Naive thymus-derived CD8-positive, alpha-beta T cell (primary cell): ENCODE results near the gene TUBGCP4. TPM values are rescaled to one million over a fixed set of nuclear protein-coding genes. Genes with fewer than 3 reads are reported as not detected.
A peak's percentile ranks its signal among the peaks of the same experiment; 100 is the strongest.

ENCODE experiments used
- ATAC-seq, 2 donors: fragments of 150-1000 bp; cut with Tn5 transposase in 1 of 2; sonication (Bioruptor Pico), chemical (Tn5 transposase) in 1 of 2; 1 replicate in 1 of 2; 2 replicates in 1 of 2; pipeline ENCODE4 v1.10.0; 2021; ENCODE audit warnings: mild to moderate bottlenecking in 2 of 2, moderate library complexity in 2 of 2
- POLR2A ChIA-PET: fragments of 350-600 bp; sonication (Branson Sonifier 250); formaldehyde crosslinking; loops from one replicate; lab custom pipeline; 2021; ENCODE audit warnings: antibody characterized with exemption; lab: Charles Lee
- DNase-seq, 10 donors: peaks; one replicate each; pipeline versions ENCODE4 v3.0.0 to v3.0.0-alpha.2; 2020 to 2022
- H3K27ac Mint-ChIP-seq, 10 donors: one replicate each; pipeline ENCODE4 v1.8.0; 2020 to 2022; ENCODE audit warnings: mild to moderate bottlenecking in 10 of 10, mixed read lengths in 10 of 10, moderate library complexity in 4 of 10, inconsistent platforms in 1 of 10
- H3K27me3 Mint-ChIP-seq, 5 donors: one replicate each; pipeline ENCODE4 v1.8.0; 2021 to 2022; ENCODE audit warnings: mixed read lengths in 5 of 5
- H3K36me3 Mint-ChIP-seq, 3 donors: one replicate each; pipeline ENCODE4 v1.8.0; 2020 to 2022; ENCODE audit warnings: mixed read lengths in 3 of 3, mild to moderate bottlenecking in 2 of 3, inconsistent platforms in 1 of 3
- H3K4me1 Mint-ChIP-seq, 4 donors: one replicate each; pipeline ENCODE4 v1.8.0; 2021 to 2022; ENCODE audit warnings: mixed read lengths in 4 of 4
- H3K4me3 Mint-ChIP-seq, 10 donors: one replicate each; pipeline ENCODE4 v1.8.0; 2020 to 2022; ENCODE audit warnings: mild to moderate bottlenecking in 10 of 10, mixed read lengths in 10 of 10, moderate library complexity in 6 of 10, inconsistent platforms in 1 of 10
- H3K9me3 Mint-ChIP-seq, 9 donors: one replicate each; pipeline ENCODE4 v1.8.0; 2020 to 2022; ENCODE audit warnings: mixed read lengths in 9 of 9, mild to moderate bottlenecking in 3 of 9, inconsistent platforms in 1 of 9, moderate library complexity in 1 of 9
- polyA plus RNA-seq, 3 donors: library from polyadenylated mRNA; unstranded; fragments of 300-500 nt; fragmentation: Illumina TruSeq; gene quantifications; one replicate each; pipeline ENCODE4 v1.2.3, GENCODE V29; 2021
- total RNA-seq, 8 experiments: library from RNA in 2 of 8; stranded (reverse) in 2 of 8; gene quantifications; one replicate each; pipeline ENCODE4 v1.2.3 and lab custom pipeline; 2021 to 2026

TUBGCP4 gene
- total and polyA plus RNA-seq, 5 experiments from 2014 or later = 7.6 to 22.7 (median 15.0) TPM

DNA sequence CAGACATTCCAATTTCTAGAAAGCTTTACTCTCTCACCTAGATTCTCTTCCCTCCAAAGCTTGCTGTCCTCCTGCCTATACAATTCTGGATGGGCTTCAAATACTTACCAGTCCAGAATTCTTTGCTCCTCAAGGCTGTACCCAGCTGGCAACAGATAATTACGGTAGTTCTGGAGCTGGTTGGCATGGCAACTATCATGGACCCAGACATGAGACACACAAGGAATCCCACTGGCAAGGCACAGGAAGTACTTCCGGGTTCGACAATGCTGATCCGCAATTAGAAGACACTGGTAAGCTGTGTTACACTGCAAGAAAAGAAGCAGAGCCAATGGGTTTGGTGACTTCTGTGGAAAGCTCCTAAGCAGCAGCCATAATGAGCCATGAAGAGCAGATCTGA lies 37.9 kb downstream of the TUBGCP4 start:
- no peak for ATAC-seq
- Mint-ChIP-seq H3K9me3 (no peaks in the 10 kb centered on the region), H3K4me3 (no peak overlapping the region), H3K27me3 (no peaks in the 10 kb centered on the region), H3K36me3 (peaks cover 6 to 94% (median 28%) of the 10 kb centered on the region in 3 donors), H3K4me1 (peaks cover 0 to 7% (median 1%) of the 10 kb centered on the region in 4 donors), H3K27ac (peak overlapping the region in 7 of 10 donors; percentile 15 to 75 (median 40))
- DNase-seq = no peak
- POLR2A ChIA-PET = no interaction called here

DNA sequence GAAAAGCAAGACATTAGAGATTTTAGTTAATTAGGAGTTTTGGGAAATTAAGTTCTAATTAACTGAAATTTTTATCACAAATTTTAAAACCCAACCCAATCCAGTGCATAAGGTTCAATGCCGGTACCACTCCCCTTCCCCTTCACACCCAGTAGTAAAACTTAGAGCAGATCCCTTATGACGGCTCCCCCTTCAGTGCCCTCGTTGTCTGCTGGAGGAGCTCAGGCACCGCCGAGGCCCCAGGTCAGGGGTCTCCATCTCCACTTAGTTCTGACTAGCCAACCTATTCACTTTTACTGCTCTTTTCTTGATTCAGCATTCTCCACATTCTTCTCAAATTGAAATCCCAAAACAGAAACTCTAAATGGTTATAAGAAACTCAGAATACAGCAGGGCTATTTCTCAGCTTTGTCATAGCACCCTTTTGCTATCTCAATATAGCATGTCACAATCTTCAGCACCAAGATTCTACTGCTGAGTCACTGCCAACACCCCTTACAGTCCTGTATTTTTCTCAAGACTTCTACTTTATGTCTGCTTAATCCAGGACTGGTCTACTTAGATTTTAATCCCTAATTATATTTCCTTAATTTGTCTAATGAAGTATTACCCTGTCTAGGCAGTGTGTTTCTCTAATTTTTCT lies 39.8 kb downstream of the TUBGCP4 start:
- Mint-ChIP-seq H3K4me3 (no peak overlapping the region), H3K4me1 (peaks cover 0 to 5% (median 1%) of the 10 kb centered on the region in 4 donors), H3K27me3 (no peaks in the 10 kb centered on the region), H3K9me3 (no peaks in the 10 kb centered on the region), H3K27ac (peak overlapping the region in 8 of 10 donors; percentile 7 to 73 (median 44)), H3K36me3 (peaks cover 6 to 93% (median 25%) of the 10 kb centered on the region in 3 donors)
- ATAC-seq (no peak), DNase-seq (no peak)
- POLR2A ChIA-PET = no interaction called here

DNA sequence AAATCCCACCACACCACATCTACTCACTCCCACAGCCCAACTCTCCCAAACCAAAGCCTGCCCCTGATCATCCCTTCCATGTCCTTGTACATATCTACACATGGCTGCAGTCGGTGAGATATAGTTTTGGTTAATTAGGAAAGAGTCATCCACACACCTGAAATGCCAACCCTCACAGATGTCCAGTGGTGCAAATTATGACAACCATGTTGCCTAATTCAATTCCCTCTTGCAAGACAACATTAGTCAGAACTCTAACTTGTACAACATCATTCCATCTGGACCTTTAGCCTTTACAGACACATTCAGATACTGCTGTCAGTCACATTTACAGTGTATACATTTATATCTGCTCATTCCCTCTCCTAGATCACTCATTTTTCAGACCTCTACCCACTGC lies 41.2 kb downstream of the TUBGCP4 start:
- no peaks in the 10 kb centered on the region for H3K9me3 Mint-ChIP-seq
- H3K27ac Mint-ChIP-seq = peak overlapping the region in 7 of 10 donors; percentile 8 to 81 (median 55)
- peaks cover 6 to 88% (median 21%) of the 10 kb centered on the region in 3 donors for H3K36me3 Mint-ChIP-seq
- POLR2A ChIA-PET = no interaction called here
- H3K4me3 Mint-ChIP-seq = no peak overlapping the region
- no peaks in the 10 kb centered on the region for H3K27me3 Mint-ChIP-seq
- ATAC-seq = no peak
- no peak for DNase-seq
- peaks cover 0 to 5% (median 1%) of the 10 kb centered on the region in 4 donors for H3K4me1 Mint-ChIP-seq

DNA sequence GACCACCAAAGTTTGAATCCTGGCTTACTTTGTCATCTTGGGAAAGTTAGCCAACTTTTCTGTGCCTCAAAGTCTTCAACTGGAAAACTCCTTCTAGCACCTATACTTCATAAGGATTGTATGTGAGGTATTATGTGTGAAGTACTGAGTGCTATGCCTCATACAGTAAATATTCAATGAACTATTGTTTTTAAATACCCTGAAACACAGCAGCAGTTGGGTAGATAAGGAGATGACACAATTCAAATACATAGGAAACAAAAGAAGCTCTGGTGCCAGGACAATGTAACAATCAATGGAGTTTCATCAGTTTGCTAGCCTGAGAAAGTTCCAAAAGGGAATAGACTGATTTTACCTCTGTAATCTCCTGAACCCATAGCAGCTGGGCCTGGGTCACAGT lies 43.3 kb downstream of the TUBGCP4 start:
- H3K27ac Mint-ChIP-seq = no peak overlapping the region
- no peak for ATAC-seq
- H3K27me3 Mint-ChIP-seq = no peaks in the 10 kb centered on the region
- DNase-seq = no peak
- no peaks in the 10 kb centered on the region for H3K9me3 Mint-ChIP-seq
- no peak overlapping the region for H3K4me3 Mint-ChIP-seq
- H3K4me1 Mint-ChIP-seq = peaks cover 0 to 7% (median 1%) of the 10 kb centered on the region in 4 donors
- POLR2A ChIA-PET = no interaction called here
- peaks cover 6 to 77% (median 14%) of the 10 kb centered on the region in 3 donors for H3K36me3 Mint-ChIP-seq

DNA sequence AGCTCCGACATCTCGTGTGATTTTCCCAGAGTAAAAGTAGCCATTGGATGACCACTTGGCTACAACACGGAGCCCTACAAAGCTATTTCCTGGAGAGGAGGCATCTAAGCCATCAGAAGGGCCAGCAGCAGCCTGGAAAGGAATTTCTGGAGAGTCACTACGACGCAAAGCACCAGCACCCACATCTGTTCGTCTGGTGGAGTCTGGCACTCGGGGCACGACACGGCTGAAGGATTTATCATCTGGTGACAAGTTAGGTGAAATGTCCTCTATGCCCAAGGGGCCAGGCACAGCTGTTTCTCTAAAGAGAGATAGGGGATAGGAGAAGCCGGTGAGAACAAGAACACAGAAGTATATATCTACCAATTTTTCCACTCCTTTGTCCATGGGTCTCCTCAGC lies 49.5 kb downstream of the TUBGCP4 start:
- Mint-ChIP-seq H3K9me3 (no peaks in the 10 kb centered on the region), H3K4me3 (no peak overlapping the region), H3K36me3 (peaks cover 0 to 76% (median 21%) of the 10 kb centered on the region in 3 donors), H3K4me1 (peaks cover 7 to 12% (median 11%) of the 10 kb centered on the region in 4 donors), H3K27me3 (no peaks in the 10 kb centered on the region), H3K27ac (peak overlapping the region in 2 of 10 donors; percentile 60 to 68)
- POLR2A ChIA-PET = no interaction called here
- ATAC-seq (no peak), DNase-seq (no peak)

DNA sequence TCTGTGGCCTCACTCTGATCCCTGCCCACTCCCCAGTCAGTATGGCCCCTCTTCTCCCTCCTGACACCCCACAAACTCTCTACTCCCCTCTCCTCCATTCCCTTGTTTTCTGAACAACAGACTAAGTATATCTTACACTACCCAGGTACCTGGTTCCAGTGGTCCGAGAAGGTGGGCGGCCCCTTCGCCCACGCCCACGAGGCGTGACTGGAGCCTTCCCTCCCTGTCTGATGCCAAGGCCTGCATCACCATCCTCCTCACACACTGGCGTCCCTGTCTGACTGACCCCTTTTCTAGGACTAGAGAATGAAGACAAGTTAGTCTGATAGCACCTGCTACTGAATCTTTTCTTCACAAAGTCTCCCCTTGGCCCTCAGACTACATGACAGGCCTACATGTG lies 50.0 kb downstream of the TUBGCP4 start:
- no peak for ATAC-seq
- Mint-ChIP-seq H3K9me3 (no peaks in the 10 kb centered on the region), H3K27ac (peak overlapping the region in 5 of 10 donors; percentile 11 to 75 (median 60)), H3K27me3 (no peaks in the 10 kb centered on the region), H3K4me1 (peaks cover 7 to 12% (median 11%) of the 10 kb centered on the region in 4 donors), H3K36me3 (peaks cover 0 to 71% (median 19%) of the 10 kb centered on the region in 3 donors), H3K4me3 (no peak overlapping the region)
- no peak for DNase-seq
- POLR2A ChIA-PET = no interaction called here

DNA sequence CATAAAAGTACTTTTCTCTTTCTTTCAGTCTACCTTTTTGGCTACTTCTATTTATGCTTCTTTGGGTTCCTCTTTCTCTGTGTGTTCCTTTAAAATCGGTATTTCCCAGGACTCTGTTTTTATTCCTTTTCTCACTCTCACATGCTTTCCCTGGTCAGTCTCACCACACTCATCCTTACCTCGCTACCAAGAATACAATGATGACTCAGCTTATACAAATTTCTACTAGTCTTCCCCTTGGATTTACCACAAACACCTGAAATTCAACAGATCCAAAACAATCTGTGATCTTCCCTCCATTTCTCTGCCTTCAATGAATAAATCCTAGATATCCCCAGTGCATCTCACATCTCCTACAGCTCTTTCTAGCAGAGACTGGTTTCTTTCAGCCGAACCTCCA lies 52.9 kb downstream of the TUBGCP4 start:
- no peak overlapping the region for H3K4me3 Mint-ChIP-seq
- POLR2A ChIA-PET = no interaction called here
- H3K36me3 Mint-ChIP-seq = peaks cover 7 to 79% (median 26%) of the 10 kb centered on the region in 3 donors

DNA sequence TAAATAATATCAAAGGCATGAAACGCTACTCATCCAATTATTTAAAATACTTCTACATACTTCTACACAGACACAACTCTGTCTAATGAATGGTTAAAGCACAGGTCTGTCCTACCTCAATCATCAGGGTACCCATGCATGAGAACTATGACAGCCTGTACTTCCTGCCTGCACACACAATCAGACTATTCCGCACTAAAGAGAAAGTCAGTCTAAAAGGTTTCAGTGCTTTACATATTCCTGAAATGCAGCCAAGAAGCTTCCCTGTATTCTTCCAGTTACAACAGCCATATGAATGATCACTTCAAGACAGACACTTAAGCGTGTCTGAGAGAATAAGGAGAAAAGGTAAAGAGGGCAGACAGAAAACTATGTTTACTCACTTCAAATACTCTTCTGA lies 58.8 kb downstream of the TUBGCP4 start:
- peaks cover 0 to 3% (median 0%) of the 10 kb centered on the region in 4 donors for H3K4me1 Mint-ChIP-seq
- no peaks in the 10 kb centered on the region for H3K27me3 Mint-ChIP-seq
- POLR2A ChIA-PET = no interaction called here
- no peak for DNase-seq
- peaks cover 7 to 78% (median 18%) of the 10 kb centered on the region in 3 donors for H3K36me3 Mint-ChIP-seq
- no peak overlapping the region for H3K4me3 Mint-ChIP-seq
- no peaks in the 10 kb centered on the region for H3K9me3 Mint-ChIP-seq
- peak overlapping the region in 1 of 10 donors; percentile 20 for H3K27ac Mint-ChIP-seq
- ATAC-seq = no peak

More for the DNA sequence above, 52.9 kb downstream of the TUBGCP4 start:
- ATAC-seq (no peak), DNase-seq (no peak)
- no peaks in the 10 kb centered on the region for H3K9me3 Mint-ChIP-seq
- no peaks in the 10 kb centered on the region for H3K27me3 Mint-ChIP-seq
- peaks cover 7 to 11% (median 10%) of the 10 kb centered on the region in 4 donors for H3K4me1 Mint-ChIP-seq
- H3K27ac Mint-ChIP-seq = peak overlapping the region in 2 of 10 donors; percentile 58 to 82

DNA sequence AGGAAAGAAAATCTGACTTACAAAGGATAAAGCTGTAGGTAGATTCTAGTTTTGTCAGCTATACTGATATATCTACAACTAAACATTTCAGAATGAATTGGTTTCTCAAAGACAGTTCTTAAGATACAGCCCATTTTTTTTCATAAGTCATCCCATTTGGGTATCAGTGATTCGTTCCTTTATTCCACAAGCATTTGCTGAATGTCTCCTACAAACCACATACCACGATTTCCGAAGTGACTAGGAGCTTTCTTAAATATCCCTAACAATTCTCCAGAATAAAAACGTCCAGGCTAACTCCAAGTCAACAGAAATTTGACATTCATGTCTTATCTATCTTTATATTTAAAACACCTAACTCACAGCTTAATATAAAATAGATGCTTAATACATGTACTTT lies 62.3 kb downstream of the TUBGCP4 start:
- no peak overlapping the region for H3K4me3 Mint-ChIP-seq
- POLR2A ChIA-PET = no interaction called here
- peaks cover 0 to 3% (median 0%) of the 10 kb centered on the region in 4 donors for H3K4me1 Mint-ChIP-seq
- peaks cover 0 to 72% (median 14%) of the 10 kb centered on the region in 3 donors for H3K36me3 Mint-ChIP-seq
- no peaks in the 10 kb centered on the region for H3K9me3 Mint-ChIP-seq
- H3K27ac Mint-ChIP-seq = no peak overlapping the region
- no peaks in the 10 kb centered on the region for H3K27me3 Mint-ChIP-seq
- DNase-seq (no peak), ATAC-seq (no peak)

DNA sequence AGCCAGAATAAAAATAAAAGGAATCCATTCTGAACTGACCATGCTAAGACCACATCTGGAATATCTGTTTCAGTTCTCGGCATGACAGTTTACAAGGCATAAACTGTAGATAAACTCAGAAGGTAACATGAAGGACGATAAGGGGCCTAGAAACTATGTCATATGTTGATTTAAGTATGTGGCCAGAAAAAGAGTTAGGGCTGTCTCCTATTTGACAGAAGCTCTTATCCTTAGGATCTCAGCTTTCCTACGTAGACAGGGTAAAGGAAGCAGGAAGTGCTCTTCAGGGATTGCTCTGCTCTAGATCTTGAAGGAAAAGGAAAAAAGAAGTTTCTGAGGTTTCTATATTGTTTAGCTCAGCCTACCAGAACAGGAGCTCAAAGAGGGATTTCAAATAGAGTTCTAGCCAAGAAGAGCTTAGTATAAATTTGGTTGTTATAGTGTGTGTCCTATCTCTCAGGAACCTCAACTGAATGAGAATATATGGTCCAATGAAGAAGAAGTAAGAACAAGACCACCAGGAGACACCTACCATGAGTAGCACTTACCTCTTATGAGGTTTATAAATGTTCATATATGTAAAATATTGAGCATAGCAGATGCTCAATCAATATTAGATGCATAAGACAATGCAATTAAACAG lies 62.9 kb downstream of the TUBGCP4 start:
- no peak overlapping the region for H3K4me3 Mint-ChIP-seq
- H3K36me3 Mint-ChIP-seq = peaks cover 0 to 75% (median 15%) of the 10 kb centered on the region in 3 donors
- DNase-seq (no peak), ATAC-seq (no peak)
- POLR2A ChIA-PET = no interaction called here
- H3K9me3 Mint-ChIP-seq = no peaks in the 10 kb centered on the region
- H3K4me1 Mint-ChIP-seq = peaks cover 0 to 3% (median 0%) of the 10 kb centered on the region in 4 donors
- no peaks in the 10 kb centered on the region for H3K27me3 Mint-ChIP-seq
- peak overlapping the region in 3 of 10 donors; percentile 12 to 38 (median 33) for H3K27ac Mint-ChIP-seq

DNA sequence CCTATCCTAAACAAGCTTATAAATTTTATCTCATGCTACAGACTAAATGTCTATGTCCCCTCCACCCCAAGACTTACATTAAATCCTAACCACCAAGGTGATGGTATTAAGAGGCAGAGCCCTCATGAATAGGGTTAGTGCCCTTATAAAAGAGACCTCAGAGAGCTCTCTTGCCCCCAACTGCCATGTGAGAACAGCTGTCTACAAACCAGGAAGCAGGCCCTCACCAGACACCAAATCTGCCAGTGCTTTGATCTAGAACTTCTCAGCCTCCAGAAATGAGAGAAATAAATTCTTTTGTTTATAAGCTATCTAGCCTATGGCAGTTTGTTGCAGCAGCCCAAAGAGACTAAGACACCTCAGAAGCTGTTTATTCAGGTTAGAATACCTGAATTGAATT lies 63.5 kb downstream of the TUBGCP4 start:
- H3K4me3 Mint-ChIP-seq = no peak overlapping the region
- DNase-seq = no peak
- peak overlapping the region in 3 of 10 donors; percentile 10 to 32 (median 12) for H3K27ac Mint-ChIP-seq
- no peaks in the 10 kb centered on the region for H3K27me3 Mint-ChIP-seq
- peaks cover 0 to 74% (median 16%) of the 10 kb centered on the region in 3 donors for H3K36me3 Mint-ChIP-seq
- no peak for ATAC-seq
- no peaks in the 10 kb centered on the region for H3K9me3 Mint-ChIP-seq
- POLR2A ChIA-PET = no interaction called here
- H3K4me1 Mint-ChIP-seq = peaks cover 0 to 3% (median 0%) of the 10 kb centered on the region in 4 donors

DNA sequence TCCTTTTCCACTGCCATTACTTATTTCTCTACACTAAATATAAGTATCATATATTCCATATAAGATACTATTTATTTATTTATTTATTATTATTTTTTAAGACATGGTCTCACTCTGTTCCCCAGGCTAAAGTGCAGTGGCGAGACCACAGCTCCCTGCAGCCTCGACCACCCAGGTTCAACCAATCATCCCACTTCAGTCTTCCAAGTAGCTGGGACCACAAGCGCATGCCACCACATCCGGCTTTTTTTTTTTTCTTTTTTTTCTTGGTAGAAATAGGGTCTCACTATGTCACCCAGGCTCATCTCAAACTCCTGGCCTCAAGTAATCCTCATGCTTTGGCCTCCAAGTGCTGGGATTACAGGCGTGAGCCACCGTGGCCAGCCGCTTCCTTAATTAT lies 65.5 kb downstream of the TUBGCP4 start:
- ATAC-seq (no peak), DNase-seq (no peak)
- peaks cover 0 to 4% (median 2%) of the 10 kb centered on the region in 4 donors for H3K4me1 Mint-ChIP-seq
- no peaks in the 10 kb centered on the region for H3K9me3 Mint-ChIP-seq
- no peak overlapping the region for H3K27ac Mint-ChIP-seq
- H3K27me3 Mint-ChIP-seq = no peaks in the 10 kb centered on the region
- no peak overlapping the region for H3K4me3 Mint-ChIP-seq
- POLR2A ChIA-PET = no interaction called here
- peaks cover 0 to 73% (median 18%) of the 10 kb centered on the region in 3 donors for H3K36me3 Mint-ChIP-seq

DNA sequence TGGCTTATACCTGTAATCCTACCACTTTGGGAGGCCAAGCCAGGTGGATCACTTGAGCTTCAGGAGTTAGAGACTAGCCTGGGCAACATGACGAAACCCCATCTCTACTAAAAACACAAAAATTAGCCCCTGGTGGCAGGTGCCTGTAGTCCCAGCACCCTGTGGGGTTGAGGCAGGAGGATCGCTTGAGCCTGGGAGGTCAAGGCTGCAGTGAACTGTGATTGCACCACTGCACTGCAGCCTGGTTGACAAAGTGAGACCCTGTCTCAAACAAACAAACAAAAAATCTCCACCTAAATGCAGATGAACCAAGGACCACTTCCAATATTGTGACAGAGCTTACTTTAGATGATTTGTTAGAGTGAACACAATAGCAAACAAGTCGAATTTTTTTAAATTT lies 68.4 kb downstream of the TUBGCP4 start:
- Mint-ChIP-seq H3K36me3 (peaks cover 0 to 50% (median 9%) of the 10 kb centered on the region in 3 donors), H3K4me3 (no peak overlapping the region), H3K9me3 (no peaks in the 10 kb centered on the region), H3K27ac (no peak overlapping the region), H3K4me1 (peaks cover 0 to 4% (median under 1%) of the 10 kb centered on the region in 4 donors), H3K27me3 (no peaks in the 10 kb centered on the region)
- POLR2A ChIA-PET = no interaction called here
- ATAC-seq = no peak
- DNase-seq = no peak
